ENCODE data around the gene TMEM72.

Gene TMEM72

GRCh38 chr10:44870031-44870430, 41.1 kb upstream of the TMEM72 start:
- TF ChIP-seq TSHZ2 (CRISPR knock-in tag; IDR thresholded peaks at IDR 0.05) (no peak), POU6F1 (CRISPR knock-in tag; IDR thresholded peaks at IDR 0.05; ENCODE audit: borderline replicate concordance, low read depth) (no peak), BACH2 (CRISPR knock-in tag; IDR thresholded peaks at IDR 0.05; ENCODE audit: borderline replicate concordance) (no peak), ARNTL (CRISPR knock-in tag; IDR thresholded peaks at IDR 0.05; ENCODE audit: borderline replicate concordance, low read depth) (no peak), ESRRG (CRISPR knock-in tag; IDR thresholded peaks at IDR 0.05) (no peak), ZFP30 (CRISPR knock-in tag; IDR thresholded peaks at IDR 0.05) (no peak), TOX (CRISPR knock-in tag; IDR thresholded peaks at IDR 0.05; ENCODE audit: borderline replicate concordance) (no peak), SNAI2 (CRISPR knock-in tag; IDR thresholded peaks at IDR 0.05) (no peak), ZNF8 (CRISPR knock-in tag; IDR thresholded peaks at IDR 0.05) (no peak), ZNF565 (CRISPR knock-in tag; conservative IDR thresholded peaks at IDR 0.05; ENCODE audit: low read depth) (no peak), CSRNP3 (CRISPR knock-in tag; IDR thresholded peaks at IDR 0.05) (no peak), ZC3H10 (CRISPR knock-in tag; IDR thresholded peaks at IDR 0.05) (no peak), ISL1 (CRISPR knock-in tag; IDR thresholded peaks at IDR 0.05) (no peak), PATZ1 (CRISPR knock-in tag; IDR thresholded peaks at IDR 0.05; ENCODE audit: borderline replicate concordance) (no peak), OSR1 (CRISPR knock-in tag; IDR thresholded peaks at IDR 0.05) (no peak), GLIS3 (CRISPR knock-in tag; IDR thresholded peaks at IDR 0.05) (no peak)
- no peak for ATAC-seq

GRCh38 chr10:44873160-44873559, 38.0 kb upstream of the TMEM72 start:
- TF ChIP-seq ZC3H10 (CRISPR knock-in tag; IDR thresholded peaks at IDR 0.05) (no peak), TSHZ2 (CRISPR knock-in tag; IDR thresholded peaks at IDR 0.05) (no peak), POU6F1 (CRISPR knock-in tag; IDR thresholded peaks at IDR 0.05; ENCODE audit: borderline replicate concordance, low read depth) (no peak)
- ATAC-seq, result no peak

GRCh38 chr10:44874166-44874565, 37.0 kb upstream of the TMEM72 start:
- ATAC-seq, result no peak
- TF ChIP-seq ZC3H10 (CRISPR knock-in tag; IDR thresholded peaks at IDR 0.05) (no peak), TSHZ2 (CRISPR knock-in tag; IDR thresholded peaks at IDR 0.05) (no peak), ZNF8 (CRISPR knock-in tag; IDR thresholded peaks at IDR 0.05) (no peak), ZFP3 (CRISPR knock-in tag; IDR thresholded peaks at IDR 0.05) (no peak), OSR1 (CRISPR knock-in tag; IDR thresholded peaks at IDR 0.05) (no peak), PATZ1 (CRISPR knock-in tag; IDR thresholded peaks at IDR 0.05; ENCODE audit: borderline replicate concordance) (no peak), CSDC2 (CRISPR knock-in tag; IDR thresholded peaks at IDR 0.05) (no peak), GLIS3 (CRISPR knock-in tag; IDR thresholded peaks at IDR 0.05) (no peak)

Measured in SK-N-SH treated with all-trans-retinoic acid at 6 μM for 48 hours (cell line).